Eye (tissue), 1 donor: ENCODE results near the gene IL1F10.

Experiments
- DNase-seq: peaks from one replicate; pipeline ENCODE4 v3.0.0-alpha.2; 2015

The IL1F10 gene

GRCh38 chr2:113060396-113060795, 7.4 kb upstream of the IL1F10 start:
- DNase-seq: no peak

GRCh38 chr2:113060796-113061195, 7.0 kb upstream of the IL1F10 start:
- no peak for DNase-seq

GRCh38 chr2:113061241-113061640, 6.5 kb upstream of the IL1F10 start:
- no peak for DNase-seq

- no peak for DNase-seq
Measured at GRCh38 chr2:113061896-113062770, 5.6 kb upstream of the IL1F10 start.

GRCh38 chr2:113064281-113064680, 3.5 kb upstream of the IL1F10 start:
- DNase-seq: no peak

- DNase-seq: no peak
Measured at GRCh38 chr2:113064898-113065297, 2.9 kb upstream of the IL1F10 start.

- no peak for DNase-seq
Measured at GRCh38 chr2:113068249-113068648, 479 bp downstream of the IL1F10 start.

GRCh38 chr2:113068706-113069485, 1.1 kb downstream of the IL1F10 start:
- no peak for DNase-seq

GRCh38 chr2:113069676-113070605, 2.2 kb downstream of the IL1F10 start:
- DNase-seq: no peak

- DNase-seq: no peak
Measured at GRCh38 chr2:113070606-113070975, 2.8 kb downstream of the IL1F10 start.

GRCh38 chr2:113072584-113072983, 4.8 kb downstream of the IL1F10 start:
- no peak for DNase-seq

- DNase-seq: no peak
Measured at GRCh38 chr2:113073325-113073834, 5.6 kb downstream of the IL1F10 start.

GRCh38 chr2:113075030-113075429, 7.3 kb downstream of the IL1F10 start:
- DNase-seq: no peak

GRCh38 chr2:113075600-113075999, 7.8 kb downstream of the IL1F10 start:
- DNase-seq: no peak

- no peak for DNase-seq
Measured at GRCh38 chr2:113076954-113077669, 9.3 kb downstream of the IL1F10 start.

- no peak for DNase-seq
Measured at GRCh38 chr2:113077921-113078320, 10.2 kb downstream of the IL1F10 start.

GRCh38 chr2:113078350-113078839, 10.6 kb downstream of the IL1F10 start:
- no peak for DNase-seq

GRCh38 chr2:113079131-113079530, 11.4 kb downstream of the IL1F10 start:
- DNase-seq: peak; percentile 30

- DNase-seq: peak; percentile 70
Measured at GRCh38 chr2:113080134-113080533, 12.4 kb downstream of the IL1F10 start.

- no peak for DNase-seq
Measured at GRCh38 chr2:113081488-113082210, 13.9 kb downstream of the IL1F10 start.

- DNase-seq: no peak
Measured at GRCh38 chr2:113083296-113083695, 15.5 kb downstream of the IL1F10 start.
